ENCODE results near the gene TMIGD2. TPM values are rescaled to one million over a fixed set of nuclear protein-coding genes. Genes with fewer than 3 reads are reported as not detected.
A peak's percentile ranks its signal among the peaks of the same experiment; 100 is the strongest.

Gene TMIGD2
- total RNA-seq, 1 donor from 2014 or later, result not detected

DNA sequence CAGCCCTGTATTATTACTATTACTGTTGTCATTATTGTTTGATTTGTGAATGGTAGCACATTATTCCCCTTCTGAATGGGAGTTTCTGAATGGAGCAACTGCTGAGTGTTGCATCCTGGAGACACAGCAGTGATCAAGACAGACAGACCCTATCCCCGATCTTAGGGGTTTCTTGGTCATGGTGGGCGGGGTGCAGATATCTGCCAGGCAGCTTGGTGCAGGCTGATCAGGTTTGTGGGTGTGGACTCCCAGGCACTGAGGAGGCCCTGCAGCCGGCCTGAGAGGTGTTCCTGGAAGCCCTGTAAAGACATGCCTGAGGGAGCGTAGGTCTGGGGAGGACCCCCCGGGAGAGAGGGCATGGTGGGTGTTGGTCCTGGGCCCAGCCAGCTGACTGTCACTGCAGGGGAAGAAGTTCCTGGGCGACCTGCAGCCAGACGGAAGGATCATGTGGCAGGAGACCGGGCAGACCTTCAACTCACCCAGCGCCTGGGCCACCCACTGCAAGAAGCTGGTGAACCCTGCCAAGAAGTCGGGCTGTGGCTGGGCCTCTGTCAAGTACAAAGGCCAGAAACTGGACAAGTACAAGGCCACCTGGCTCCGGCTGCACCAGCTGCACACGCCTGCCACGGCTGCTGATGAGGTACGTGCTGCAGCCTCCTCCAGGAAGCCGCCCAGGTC is 43.3 kb upstream of the TMIGD2 start:
- TF ChIP-seq, protein P1, sequence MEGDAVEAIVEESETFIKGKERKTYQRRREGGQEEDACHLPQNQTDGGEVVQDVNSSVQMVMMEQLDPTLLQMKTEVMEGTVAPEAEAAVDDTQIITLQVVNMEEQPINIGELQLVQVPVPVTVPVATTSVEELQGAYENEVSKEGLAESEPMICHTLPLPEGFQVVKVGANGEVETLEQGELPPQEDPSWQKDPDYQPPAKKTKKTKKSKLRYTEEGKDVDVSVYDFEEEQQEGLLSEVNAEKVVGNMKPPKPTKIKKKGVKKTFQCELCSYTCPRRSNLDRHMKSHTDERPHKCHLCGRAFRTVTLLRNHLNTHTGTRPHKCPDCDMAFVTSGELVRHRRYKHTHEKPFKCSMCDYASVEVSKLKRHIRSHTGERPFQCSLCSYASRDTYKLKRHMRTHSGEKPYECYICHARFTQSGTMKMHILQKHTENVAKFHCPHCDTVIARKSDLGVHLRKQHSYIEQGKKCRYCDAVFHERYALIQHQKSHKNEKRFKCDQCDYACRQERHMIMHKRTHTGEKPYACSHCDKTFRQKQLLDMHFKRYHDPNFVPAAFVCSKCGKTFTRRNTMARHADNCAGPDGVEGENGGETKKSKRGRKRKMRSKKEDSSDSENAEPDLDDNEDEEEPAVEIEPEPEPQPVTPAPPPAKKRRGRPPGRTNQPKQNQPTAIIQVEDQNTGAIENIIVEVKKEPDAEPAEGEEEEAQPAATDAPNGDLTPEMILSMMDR (IDR thresholded peaks at IDR 0.05), result no peak
- H3K9me3 Mint-ChIP-seq, result no peaks in the 10 kb centered on the region
- intact Hi-C loops (cut with micrococcal nuclease), result no loop called here
- H3K36me3 Mint-ChIP-seq (ENCODE audit: low read depth), result peaks cover 27% of the 10 kb centered on the region
- H3K27ac Mint-ChIP-seq, result no peak overlapping the region
- ATAC-seq (ENCODE audit: low read depth) (no peak), DNase-seq (no peak)
- peaks cover 20% of the 10 kb centered on the region for H3K4me1 Mint-ChIP-seq
- POLR2A ChIA-PET, result no interaction called here
- H3K27me3 Mint-ChIP-seq, result no peaks in the 10 kb centered on the region
- CTCF ChIA-PET, result interaction anchor here (1.2 kb wide), 1 partner anchor 30 kb away, joined by 3 read pairs; no protein-coding TSS in a partner anchor
- peak overlapping the region; percentile 24 for H3K4me3 Mint-ChIP-seq

GRCh38 chr19:4343370-4344307 is 41.5 kb upstream of the TMIGD2 start, which contains the start of gene MPND:
MPND (plus strand) TSS chr19:4343562; CDS start chr19:4343594, 32 bp downstream.
- H3K4me1 Mint-ChIP-seq, result peaks cover 28% of the 10 kb centered on the region
- no peaks in the 10 kb centered on the region for H3K9me3 Mint-ChIP-seq
- ChIA-PET POLR2A (interaction anchor here (0.5 to 3.1 kb wide), 18 partner anchors 9 to 581 kb away, joined by 3 to 22 read pairs (median 7); partner anchors contain the start of genes CHAF1A, EEF2, HDGFL2 and MRPL54), CTCF (interaction anchor here (1.0 to 2.7 kb wide), 5 partner anchors 9 to 127 kb away, joined by 3 to 22 read pairs (median 3); no protein-coding TSS in a partner anchor)
- peaks cover 21% of the 10 kb centered on the region for H3K36me3 Mint-ChIP-seq (ENCODE audit: low read depth)
- DNase-seq (peak; percentile 95), ATAC-seq (ENCODE audit: low read depth) (peak; percentile 70)
- TF ChIP-seq, protein P1 (IDR thresholded peaks at IDR 0.05), result no peak
- no peaks in the 10 kb centered on the region for H3K27me3 Mint-ChIP-seq
- intact Hi-C loops (cut with micrococcal nuclease), result loop anchor here (1.0 to 2.0 kb wide), 2 partner anchors 59 to 581 kb away; partner anchors contain the start of genes CHAF1A and MRPL54
- peak within 1 kb of the TSS; percentile 82 for H3K27ac Mint-ChIP-seq
- peak within 1 kb of the TSS; percentile 91 for H3K4me3 Mint-ChIP-seq

GRCh38 chr19:4342615-4343369 is 40.6 kb upstream of the TMIGD2 start:
- CTCF ChIA-PET, result interaction anchor here (1.0 to 2.7 kb wide), 6 partner anchors 10 to 128 kb away, joined by 3 to 22 read pairs (median 3); no protein-coding TSS in a partner anchor
- peak overlapping the region; percentile 82 for H3K27ac Mint-ChIP-seq
- peak overlapping the region; percentile 91 for H3K4me3 Mint-ChIP-seq
- H3K27me3 Mint-ChIP-seq, result no peaks in the 10 kb centered on the region
- peaks cover 17% of the 10 kb centered on the region for H3K36me3 Mint-ChIP-seq (ENCODE audit: low read depth)
- ATAC-seq (ENCODE audit: low read depth) (peak; percentile 85), DNase-seq (peak; percentile 75)
- intact Hi-C loops (cut with micrococcal nuclease), result loop anchor here (1.0 to 2.0 kb wide), 6 partner anchors 14 to 580 kb away; partner anchors contain the start of genes CHAF1A, MRPL54 and YJU2
- POLR2A ChIA-PET, result interaction anchor here (0.5 to 3.1 kb wide), 20 partner anchors 9 to 580 kb away, joined by 3 to 22 read pairs (median 6); partner anchors contain the start of genes CHAF1A, EEF2, HDGFL2 and MRPL54
- TF ChIP-seq, protein P1 (IDR thresholded peaks at IDR 0.05), result no peak
- peaks cover 35% of the 10 kb centered on the region for H3K4me1 Mint-ChIP-seq
- H3K9me3 Mint-ChIP-seq, result no peaks in the 10 kb centered on the region

DNA sequence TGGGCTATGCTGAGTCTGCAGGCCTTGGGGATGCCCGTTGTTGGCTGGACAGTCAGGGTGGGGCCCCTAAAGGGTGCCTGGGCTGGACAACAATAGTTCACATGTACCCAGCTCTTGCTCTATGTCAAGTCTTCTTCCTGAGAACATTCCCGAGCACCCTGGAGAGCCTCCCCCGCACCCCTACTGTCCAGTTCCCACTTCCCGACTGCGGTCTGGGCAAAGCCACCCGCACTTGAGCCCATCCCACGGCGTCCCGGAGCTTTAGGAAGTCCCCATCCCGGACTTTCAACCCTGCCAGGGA is 40.1 kb upstream of the TMIGD2 start:
- H3K36me3 Mint-ChIP-seq (ENCODE audit: low read depth), result peaks cover 13% of the 10 kb centered on the region
- H3K27me3 Mint-ChIP-seq, result no peaks in the 10 kb centered on the region
- H3K4me1 Mint-ChIP-seq, result peaks cover 36% of the 10 kb centered on the region
- no peaks in the 10 kb centered on the region for H3K9me3 Mint-ChIP-seq
- peak overlapping the region; percentile 91 for H3K4me3 Mint-ChIP-seq
- DNase-seq (no peak), ATAC-seq (ENCODE audit: low read depth) (no peak)
- ChIA-PET CTCF (interaction anchor here (1.0 to 2.7 kb wide), 3 partner anchors 10 to 26 kb away, joined by 3 to 22 read pairs (median 3); no protein-coding TSS in a partner anchor), POLR2A (interaction anchor here (0.5 to 3.1 kb wide), 17 partner anchors 8 to 580 kb away, joined by 3 to 22 read pairs (median 7); partner anchors contain the start of genes CHAF1A, EEF2, HDGFL2 and MRPL54)
- intact Hi-C loops (cut with micrococcal nuclease), result loop anchor here (1.0 to 2.0 kb wide), 5 partner anchors 14 to 579 kb away; partner anchors contain the start of genes MRPL54 and YJU2
- TF ChIP-seq, protein P1 (IDR thresholded peaks at IDR 0.05), result no peak
- peak overlapping the region; percentile 82 for H3K27ac Mint-ChIP-seq
